ENCODE data around the gene OSBP2. TPM values are rescaled to one million over a fixed set of nuclear protein-coding genes. Genes with fewer than 3 reads are reported as not detected.
"Not testable (repeated sequence)": the region's sequence is repeated elsewhere in the genome, so short reads cannot be mapped to it uniquely, and the experiment has no call there.

OSBP2 gene
- polyA plus RNA-seq, 10 donors, result 4.5 to 11.9 (median 5.3) TPM

DNA sequence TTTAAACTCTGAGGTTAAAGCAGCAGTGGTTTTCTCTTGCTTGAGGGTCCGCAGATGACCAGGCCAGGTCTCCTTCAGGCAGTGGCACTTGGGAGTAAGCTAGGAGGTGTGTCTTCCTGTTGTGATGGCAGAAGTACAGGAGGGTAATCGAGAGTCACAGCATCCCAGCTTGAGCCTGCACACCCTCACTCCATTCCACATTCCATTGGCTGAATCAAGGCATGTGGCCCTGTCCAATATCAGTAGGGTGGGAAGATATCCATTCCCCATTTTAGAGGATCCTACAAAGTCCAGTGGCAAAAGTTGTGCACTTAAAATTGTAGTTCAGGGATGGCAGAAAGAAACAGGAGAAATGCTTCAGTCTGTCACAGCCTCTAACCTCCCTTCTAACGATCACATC, 23.3 kb downstream of the OSBP2 start:
- no peak for DNase-seq

DNA sequence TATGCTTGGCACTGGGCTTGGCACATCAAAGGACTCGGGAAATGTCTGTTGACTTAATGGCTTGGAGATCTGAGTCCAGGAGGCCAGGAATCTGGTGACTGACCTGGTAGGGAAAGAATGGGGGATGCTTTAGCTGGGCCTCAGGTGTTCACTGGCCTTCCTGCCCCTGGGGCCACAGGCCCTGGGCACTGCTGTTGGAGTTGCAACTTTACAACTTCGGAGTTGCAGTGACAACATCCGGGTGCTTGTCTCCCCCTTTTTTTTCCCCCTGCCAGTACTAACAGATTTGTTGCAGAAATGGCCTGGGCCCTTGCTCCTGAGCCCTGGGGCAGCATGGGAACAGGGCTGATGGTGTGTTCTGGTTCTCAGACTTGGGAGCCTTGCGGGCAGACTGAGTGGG, 23.8 kb downstream of the OSBP2 start:
- DNase-seq, result no peak

DNA sequence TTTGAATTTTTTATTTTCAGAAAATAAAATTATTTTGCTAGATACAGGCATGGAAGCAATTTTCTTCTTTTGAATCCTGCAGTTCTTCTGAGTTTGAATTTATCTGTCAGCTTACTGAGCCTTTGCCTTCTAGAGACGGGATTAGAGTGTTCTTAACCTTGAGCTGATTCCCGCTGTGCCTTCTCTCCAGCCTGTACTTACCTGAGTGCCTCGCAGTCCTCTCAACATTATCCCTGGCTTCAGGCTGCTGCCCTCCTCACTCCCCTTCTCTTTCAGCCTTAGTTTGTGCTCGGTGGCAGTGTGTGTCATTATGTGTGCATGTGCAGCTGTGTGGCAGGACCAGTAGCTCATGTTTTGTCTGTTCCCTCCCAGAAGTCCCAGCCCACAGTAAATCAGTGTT, 24.3 kb downstream of the OSBP2 start:
- no peak for DNase-seq

DNA sequence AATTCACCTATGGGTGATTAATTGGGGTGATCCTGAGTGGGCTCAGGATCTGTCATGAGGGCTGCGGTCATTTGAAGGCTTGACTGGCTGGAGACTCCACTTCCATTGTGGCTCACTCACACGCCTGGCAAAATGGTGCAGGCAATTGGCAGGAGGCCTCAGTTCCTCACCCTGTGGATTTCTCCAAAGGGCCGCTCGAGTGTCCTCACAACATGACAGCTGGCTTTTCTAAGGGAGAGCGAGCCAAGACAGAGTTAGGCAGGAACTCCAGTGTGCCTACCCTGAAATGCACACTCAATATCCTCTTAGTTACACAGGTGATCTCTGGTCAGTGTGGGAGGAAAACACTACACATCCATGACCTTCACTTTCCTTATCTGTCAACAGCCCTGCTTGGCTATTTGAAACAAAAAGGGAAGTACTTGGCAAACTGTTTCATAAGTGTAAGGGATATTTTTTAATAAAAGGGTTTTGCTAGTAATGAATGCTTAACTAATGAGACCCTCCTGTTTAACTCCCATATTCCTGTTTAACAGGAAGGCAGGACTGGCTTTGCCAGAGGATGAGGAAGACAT, 25.7 kb downstream of the OSBP2 start:
- DNase-seq, result no peak

DNA sequence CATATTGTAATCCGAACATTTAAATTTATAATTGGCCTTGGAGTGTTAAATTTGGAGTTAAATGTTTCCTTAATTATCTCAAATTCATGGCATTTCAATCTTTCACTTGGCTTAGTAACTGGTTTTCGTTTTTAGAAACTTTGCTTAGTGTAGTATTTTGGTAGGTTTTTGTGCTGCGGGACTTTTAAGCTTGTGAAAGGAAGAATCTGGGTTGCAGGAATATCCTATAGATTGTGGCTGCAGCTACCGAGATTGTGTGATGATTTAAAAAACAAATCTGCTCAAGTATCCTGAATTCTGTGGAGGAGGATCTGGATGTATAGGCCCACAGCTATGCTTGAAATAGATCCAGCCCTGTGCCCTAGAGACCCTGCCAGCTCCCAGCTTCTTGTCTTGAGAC, 27.1 kb downstream of the OSBP2 start:
- DNase-seq, result no peak

DNA sequence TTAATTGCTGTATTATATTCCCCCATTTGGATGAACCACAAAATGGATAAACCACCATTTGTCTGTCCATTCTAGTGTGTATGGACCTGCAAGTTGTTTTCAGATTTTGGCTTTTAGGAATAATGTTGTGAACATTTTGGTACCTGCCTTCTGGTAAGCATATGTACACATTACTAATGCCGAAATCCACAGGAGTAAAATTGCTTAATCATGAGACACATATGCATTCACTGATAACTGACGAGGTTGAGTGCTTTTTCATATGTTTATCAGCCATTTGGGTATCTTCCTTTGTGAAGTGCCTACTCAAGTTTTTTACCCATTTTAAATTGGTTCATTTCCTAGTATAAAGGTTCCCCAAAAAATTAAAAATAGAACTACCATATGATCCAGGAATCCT, 34.2 kb downstream of the OSBP2 start:
- no peak for DNase-seq

DNA sequence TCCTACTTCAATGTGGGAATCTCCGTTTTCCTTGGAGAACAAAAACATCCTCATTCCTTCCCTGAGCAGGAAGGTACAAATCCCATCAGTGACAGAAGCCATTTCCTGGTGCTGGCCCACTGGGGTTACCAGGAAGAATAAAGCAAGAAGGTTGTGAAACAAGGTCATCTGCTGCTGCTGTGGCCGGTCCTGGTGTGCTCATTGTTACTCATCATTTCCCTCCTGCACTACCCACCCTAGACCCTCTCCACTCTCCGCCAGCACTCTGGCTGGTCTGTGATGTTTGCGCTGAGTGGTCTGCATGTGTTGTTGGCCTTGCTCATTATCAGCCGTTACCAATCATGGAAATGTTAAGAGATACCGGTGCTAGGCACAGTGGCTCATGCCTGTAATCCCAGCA, 37.0 kb downstream of the OSBP2 start:
- no peak for DNase-seq

DNA sequence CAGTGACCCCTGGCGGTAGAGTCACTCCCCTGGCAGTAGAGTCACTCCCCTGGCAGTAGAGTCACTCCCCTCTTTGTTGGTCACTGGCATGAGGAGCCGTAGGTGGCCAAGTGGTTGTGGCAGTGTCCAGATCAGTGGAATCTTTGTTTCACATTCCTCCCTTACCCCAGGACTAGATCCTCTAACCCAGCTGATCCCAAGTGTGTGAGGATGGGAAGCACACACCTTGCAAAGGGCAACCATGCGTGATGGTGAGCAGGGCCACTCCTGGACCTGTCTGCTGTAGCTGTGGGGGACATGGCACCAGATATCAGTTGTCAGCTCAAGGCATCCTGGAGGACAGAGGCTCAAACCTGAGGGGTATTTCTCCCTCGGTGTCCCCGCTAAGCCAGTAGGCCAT, 37.8 kb downstream of the OSBP2 start:
- DNase-seq, result no peak

DNA sequence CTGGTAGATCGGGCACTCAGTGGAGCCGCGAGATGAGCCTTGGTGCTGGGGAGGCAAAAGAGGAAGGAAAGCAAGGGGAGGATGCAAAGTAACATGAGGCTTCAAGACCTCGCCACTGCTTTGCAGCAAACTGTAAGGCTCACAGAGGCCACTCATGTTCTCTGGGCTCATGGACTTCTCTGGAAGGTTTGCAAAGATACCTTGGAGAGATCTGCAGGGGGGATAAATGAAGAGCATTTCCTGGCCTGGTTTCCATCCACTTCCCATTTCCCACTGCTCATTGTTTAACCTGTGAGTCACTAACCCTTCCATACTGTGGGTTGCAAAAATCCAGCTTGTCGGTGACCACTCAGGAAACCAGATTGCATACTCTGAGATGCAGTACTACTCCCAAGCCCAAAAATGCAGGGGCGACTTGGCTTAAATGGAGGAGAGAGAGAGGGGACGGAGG, 38.5 kb downstream of the OSBP2 start:
- DNase-seq, result peak in 1 of 3 donors; percentile 15

DNA sequence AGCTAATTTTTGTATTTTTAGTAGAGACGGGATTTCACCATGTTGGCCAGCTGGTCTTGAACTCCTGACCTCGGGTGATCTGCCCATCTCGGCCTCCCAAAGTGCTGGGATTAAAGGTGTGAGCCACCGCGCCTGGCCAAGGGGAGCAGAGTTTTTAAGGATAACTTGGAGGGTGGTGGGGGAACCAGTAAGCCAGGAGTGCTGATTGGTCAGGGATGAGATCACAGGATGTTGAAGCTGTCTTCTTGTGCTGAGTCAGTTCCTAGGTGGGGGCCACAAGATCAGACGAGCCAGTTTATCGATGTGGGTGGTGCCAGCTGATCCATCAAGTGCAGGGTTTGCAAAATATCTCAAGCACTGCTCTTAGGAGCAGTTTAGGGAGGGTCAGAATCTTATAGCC, 45.3 kb downstream of the OSBP2 start:
- not testable (repeated sequence) for DNase-seq

DNA sequence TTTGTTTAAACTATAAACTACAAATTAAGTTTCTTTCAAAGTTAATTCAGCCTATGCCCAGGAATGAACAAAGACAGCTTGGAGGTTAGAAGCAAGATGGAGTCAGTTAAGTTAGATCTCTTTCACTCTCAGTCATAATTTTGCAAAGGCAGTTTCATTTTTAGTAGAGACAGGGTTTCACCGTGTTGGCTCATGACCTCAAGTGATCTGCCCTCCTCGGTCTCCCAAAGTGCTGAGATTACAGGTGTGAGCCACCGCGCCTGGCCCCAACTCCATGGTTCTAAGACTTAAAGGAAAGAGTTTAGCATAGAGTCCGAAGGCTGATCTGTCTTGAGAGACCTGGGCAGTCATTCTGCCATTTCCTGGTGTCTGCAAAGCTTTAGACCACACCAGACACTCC, 45.8 kb downstream of the OSBP2 start:
- DNase-seq, result not testable (repeated sequence)

DNA sequence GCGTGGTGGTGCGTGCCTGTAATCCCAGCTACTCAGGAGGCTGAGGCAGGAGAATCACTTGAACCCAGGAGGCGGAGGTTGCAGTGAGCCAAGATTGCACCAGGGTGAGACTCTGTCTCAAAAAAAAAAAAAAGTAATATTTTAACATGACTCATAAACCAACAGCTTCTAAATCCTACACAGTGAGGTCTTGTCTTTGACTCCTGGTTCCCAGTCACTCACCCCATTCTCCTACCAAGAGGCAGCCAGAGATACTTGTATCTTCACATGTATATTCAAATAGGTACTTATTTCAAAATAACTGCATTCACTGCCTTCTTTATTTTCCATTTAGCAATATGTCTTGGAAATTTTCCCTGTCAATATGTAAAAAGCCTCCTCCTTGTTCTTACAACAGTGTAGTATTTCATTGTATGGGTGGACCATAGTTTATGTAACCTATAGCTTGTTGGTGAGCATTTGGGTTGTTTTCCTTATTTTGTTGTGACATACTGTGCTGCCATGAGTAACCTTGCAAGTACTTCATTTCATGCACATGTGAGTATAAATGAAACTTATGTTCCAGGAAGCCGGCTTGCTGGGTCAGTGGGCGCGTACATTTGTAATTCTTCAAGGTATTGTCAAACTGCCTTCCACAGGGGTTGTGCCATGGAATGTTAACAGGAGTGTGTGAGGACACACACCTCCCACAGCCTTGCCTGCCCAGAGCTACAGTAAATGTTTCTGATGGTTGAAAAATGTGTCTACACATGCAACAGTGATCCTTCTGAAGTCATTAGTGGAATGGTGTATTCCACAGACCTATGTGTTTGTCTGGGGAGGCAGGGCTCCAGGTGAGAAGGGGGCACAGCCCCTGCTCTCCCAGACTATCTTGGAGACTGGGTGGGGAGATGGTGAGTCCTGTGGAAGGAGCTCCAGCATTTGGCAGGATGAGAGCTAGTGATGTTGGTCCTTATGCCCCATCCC, 47.9 kb downstream of the OSBP2 start:
- no peak for DNase-seq

DNA sequence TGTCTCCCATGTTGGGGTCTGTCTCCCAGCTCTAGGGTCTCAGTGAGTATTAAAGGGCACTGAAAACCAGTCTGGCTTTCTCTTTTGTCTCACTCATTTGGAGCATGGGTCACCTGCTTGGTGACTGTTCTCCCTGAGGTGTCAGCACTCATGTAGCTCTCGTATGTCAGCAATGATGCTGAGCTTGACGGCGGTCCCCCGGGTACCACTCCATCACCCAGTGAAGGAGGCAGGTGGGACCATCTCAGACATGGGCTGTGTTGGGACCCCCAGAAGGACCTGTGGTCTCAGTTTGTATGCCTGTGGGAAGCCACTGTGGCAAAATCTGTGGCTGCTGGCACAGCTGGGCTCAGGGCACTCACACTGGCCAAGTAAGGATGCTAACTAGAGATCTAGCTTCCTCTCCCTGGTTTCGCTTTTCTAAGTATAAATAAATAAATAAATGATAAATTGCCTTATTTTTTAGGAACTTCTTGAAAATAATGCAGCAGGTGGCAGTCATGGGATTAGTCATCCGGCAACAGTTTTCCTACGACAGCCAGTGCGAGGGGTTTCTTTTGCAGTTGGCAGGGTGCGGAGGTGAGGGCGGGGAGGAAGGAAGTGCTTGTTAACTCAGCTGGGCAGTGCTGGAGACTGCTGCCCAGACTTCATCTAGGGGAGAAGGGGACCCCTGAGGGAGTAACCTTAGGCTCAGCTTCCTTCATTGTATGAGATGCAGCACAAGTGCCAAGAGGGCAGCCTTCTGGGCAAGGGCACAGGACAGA, 48.8 kb downstream of the OSBP2 start:
- DNase-seq, result no peak

DNA sequence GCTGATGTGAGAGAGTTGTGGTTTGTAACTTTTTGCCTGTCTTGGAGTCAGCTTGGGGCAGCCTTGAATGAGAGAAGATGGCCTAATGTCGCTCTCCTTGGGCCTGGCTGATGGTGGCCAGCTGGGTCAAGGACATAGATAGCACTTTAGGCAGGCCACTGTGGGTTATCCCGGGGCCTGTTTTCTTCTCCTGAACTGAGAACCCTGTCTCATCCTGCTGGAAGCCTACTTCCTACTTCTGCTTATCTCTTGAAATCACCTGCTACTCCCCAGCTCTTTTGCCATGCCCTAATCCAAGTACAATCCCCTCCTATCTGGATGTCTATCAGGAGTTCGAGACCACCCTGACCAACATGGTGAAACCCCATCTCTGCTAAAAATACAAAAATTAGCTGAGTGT, 49.5 kb downstream of the OSBP2 start:
- no peak for DNase-seq

DNA sequence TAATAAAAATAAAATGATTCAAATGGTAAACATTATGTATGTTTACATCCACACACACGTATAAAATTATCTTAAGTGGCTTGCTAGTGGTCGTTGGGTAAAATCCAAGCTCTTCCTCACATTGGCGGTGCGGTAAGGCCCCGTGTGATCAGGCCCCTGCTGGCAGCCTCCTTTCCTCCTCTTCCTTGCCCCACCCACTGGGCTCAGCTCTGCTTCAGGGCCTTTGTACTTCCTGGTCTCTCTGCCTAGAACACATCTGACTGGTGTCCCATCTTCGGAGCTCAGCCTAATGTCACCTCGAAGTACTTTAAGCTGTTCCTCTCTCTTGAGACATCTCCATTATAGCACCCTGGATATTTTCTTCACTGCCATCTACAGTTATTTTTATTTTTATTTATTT, 52.8 kb downstream of the OSBP2 start:
- no peak for DNase-seq

DNA sequence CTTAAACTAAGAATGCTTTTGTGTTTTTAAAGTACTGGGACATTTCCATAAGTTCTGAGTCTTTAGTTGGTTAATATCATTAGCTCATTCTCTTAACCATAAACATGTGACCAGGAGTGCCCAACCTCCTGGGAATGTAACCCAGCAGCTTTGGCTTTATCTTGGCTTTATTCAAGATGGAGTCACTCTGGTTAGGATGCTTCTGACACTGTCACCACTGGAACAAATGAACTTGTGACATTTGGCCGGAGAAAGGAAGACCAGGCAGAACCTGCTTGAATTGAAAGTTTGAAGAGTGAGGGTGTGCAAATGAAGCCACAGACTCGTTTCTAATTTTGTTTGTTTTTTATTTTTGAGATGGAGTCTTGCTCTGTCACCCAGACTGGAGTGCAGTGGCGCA, 54.6 kb downstream of the OSBP2 start:
- no peak for DNase-seq

DNA sequence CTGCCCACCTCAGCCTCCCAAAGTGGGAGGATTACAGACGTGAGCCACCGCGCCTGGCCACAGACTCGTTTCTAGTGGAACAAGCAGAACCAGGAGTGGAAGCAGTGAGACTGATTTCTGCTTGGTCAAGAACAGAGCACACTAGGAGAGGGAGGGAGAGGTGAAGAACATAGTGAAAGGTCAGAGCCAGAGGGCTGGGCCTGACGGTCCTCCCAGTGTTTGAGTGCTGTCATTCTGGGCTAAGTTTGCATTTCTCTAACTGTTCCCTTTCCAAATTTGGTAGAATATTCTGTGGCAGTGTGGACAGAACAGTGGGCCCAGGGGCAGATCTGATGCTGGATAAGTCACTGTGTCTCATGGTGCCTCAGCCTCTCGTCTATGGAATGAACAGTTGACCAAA, 55.2 kb downstream of the OSBP2 start:
- no peak for DNase-seq

DNA sequence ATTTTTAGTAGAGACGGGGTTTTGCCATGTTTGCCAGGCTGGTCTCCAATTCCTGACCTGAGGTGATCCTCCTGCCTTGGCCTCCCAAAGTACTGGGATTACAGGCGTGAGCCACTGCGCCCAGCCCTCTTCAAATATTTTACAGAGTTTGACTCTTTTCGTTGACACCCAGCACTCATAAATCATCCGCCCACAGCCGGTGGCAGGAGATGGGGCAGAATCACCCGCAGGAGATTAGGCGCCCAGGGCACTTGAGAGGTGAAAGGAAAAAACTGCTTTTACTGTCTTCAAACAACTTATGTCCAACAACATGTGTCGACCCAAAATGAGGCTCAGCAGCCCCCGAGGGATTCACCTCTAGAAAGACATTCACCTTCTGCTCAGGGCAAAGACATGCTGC, 56.9 kb downstream of the OSBP2 start:
- DNase-seq, result no peak

DNA sequence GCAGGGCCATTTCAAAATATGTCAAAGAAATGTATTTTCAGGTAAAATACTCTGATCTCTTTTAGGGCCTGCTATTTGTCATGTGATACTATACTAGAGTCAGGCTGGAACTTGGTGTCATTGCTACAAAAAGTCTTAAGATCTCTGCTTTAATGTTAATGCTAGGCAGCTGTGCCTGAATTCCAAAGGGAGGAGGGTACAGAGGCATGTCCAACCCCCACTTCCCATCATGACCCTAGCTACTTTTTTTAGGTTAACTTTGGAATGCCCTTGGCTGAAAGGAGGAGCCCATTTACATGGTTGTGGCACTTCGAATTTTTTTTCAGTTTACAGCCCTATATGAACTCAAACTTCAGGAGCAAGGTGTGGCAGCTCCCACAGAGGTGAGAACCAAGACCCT, 58.1 kb downstream of the OSBP2 start:
- no peak for DNase-seq

DNA sequence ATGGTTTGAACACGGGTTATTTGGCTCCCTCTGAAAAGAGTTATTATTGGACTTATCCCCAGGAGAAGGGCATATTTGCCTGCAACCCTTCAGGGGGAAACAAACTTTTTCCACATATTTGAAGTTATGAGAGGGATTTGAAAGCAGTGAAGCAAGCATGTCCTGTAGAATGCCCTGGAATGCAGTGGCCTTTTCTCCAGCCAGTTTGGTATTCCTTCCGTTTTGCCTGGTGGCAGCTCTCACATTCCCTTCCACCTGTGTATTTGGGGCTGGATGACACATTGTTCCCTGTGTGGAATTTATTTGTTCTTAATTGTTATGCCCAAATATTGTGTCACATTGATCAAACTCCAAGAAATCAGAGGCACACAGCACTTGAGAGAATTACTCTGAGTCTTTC, 59.0 kb downstream of the OSBP2 start:
- no peak for DNase-seq

DNA sequence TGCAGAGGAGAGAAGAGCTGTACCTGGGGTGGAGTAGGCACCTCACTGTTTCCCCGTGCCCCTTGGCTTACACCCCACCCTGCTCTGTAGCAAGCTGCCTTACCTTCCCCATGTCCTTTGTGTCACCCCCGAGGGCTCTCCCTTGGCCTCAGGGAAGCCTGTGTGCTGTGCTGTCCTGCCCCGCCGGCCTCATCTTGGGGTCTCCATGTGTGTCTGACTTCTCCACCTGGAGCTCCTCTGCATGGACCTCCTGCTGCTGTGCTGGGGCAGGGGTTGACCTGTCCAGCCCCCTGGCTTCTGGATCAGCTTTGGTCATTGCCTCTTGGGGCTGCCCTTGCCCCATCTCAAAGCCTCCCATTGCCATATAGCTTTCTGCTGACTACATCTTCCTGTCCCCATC, 59.8 kb downstream of the OSBP2 start:
- DNase-seq, result no peak

DNA sequence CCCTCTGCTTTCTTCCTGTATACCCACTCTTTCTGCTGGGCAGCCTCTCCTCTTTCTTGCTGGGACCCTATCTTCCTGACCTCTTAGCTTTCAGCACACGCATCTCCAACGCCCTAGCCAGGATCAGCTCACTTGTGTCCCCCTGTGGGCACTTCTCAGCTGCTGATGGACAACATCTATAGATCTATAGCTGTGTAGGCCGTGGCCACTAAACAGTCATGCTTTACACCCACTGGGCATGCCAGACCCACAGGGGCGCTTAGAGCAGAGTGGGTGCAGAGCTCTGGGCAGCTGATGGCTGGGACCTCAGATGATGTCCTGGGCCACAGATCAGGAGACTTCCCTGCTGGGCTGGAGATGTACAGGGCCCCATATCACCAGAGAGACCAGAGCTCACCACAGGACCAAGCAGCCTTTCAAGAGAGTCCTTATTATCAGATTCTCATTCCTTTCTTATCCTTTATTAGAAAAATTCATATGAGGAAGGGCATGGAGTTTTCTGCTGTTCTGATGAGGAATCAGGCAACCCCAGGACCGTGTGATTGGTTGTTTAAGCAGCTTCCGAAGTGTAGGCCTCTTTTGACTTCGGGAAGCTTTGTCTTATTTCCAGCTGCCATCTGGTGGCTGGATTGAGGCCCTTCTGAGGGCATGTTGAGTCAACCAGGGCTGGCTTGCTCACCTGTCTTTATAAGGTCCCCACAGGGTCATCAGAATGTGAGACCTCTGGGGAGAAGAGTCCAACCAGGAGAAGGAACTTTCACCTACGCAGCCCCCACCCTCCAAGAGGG, 60.5 kb downstream of the OSBP2 start:
- DNase-seq, result peak; percentile 46 to 59 (median 50)

All from muscle of back (tissue), 11 donors.